Immature natural killer cell (primary cell): ENCODE results near the gene ZNF81. TPM values are rescaled to one million over a fixed set of nuclear protein-coding genes. Genes with fewer than 3 reads are reported as not detected.

Source experiments
- DNase-seq, 3 donors: peaks; one replicate each; pipeline ENCODE4 v3.0.0; 2022; ENCODE audit warnings: mixed read lengths in 1 of 3
- H3K27ac Mint-ChIP-seq, 6 donors: one replicate each; pipeline ENCODE4 v1.8.0; 2020; ENCODE audit warnings: mixed read lengths in 6 of 6, mild to moderate bottlenecking in 5 of 6, inconsistent platforms in 4 of 6, moderate library complexity in 3 of 6
- H3K27me3 Mint-ChIP-seq, 3 donors: one replicate each; pipeline ENCODE4 v1.8.0; 2020 to 2021; ENCODE audit warnings: low read depth in 3 of 3, mild to moderate bottlenecking in 3 of 3, mixed read lengths in 3 of 3, moderate library complexity in 3 of 3, inconsistent platforms in 1 of 3
- H3K36me3 Mint-ChIP-seq, 3 donors: one replicate each; pipeline ENCODE4 v1.8.0; 2020; ENCODE audit warnings: mixed read lengths in 3 of 3, inconsistent platforms in 2 of 3, mild to moderate bottlenecking in 2 of 3
- H3K4me1 Mint-ChIP-seq, 2 donors: one replicate each; pipeline ENCODE4 v1.8.0; 2020; ENCODE audit warnings: inconsistent platforms in 2 of 2, mild to moderate bottlenecking in 2 of 2, mixed read lengths in 2 of 2, moderate library complexity in 1 of 2
- H3K4me3 Mint-ChIP-seq, 5 donors: one replicate each; pipeline ENCODE4 v1.8.0; 2020; ENCODE audit warnings: mild to moderate bottlenecking in 5 of 5, mixed read lengths in 5 of 5, inconsistent platforms in 3 of 5, moderate library complexity in 3 of 5
- H3K9me3 Mint-ChIP-seq, 6 donors: one replicate each; pipeline ENCODE4 v1.8.0; 2020; ENCODE audit warnings: mild to moderate bottlenecking in 6 of 6, mixed read lengths in 6 of 6, inconsistent platforms in 4 of 6, moderate library complexity in 3 of 6
- polyA plus RNA-seq, 3 donors: library from polyadenylated mRNA; unstranded; fragments of 300-500 nt; fragmentation: Illumina TruSeq; gene quantifications; one replicate each; pipeline ENCODE4 v1.2.3, GENCODE V29; 2021

ZNF81 gene
- polyA plus RNA-seq, 3 donors from 2014 or later = 7.0 to 8.6 (median 7.6) TPM

GRCh38 chrX:47859686-47860085, 23.0 kb downstream of the ZNF81 start:
- no peak overlapping the region for H3K27ac Mint-ChIP-seq
- H3K4me3 Mint-ChIP-seq = no peak overlapping the region
- peaks cover 0 to 4% (median 0%) of the 10 kb centered on the region in 3 donors for H3K36me3 Mint-ChIP-seq
- H3K4me1 Mint-ChIP-seq = no peaks in the 10 kb centered on the region
- DNase-seq = no peak
- no peaks in the 10 kb centered on the region for H3K9me3 Mint-ChIP-seq
- H3K27me3 Mint-ChIP-seq = peaks cover 0 to 2% (median 2%) of the 10 kb centered on the region in 3 donors

DNA sequence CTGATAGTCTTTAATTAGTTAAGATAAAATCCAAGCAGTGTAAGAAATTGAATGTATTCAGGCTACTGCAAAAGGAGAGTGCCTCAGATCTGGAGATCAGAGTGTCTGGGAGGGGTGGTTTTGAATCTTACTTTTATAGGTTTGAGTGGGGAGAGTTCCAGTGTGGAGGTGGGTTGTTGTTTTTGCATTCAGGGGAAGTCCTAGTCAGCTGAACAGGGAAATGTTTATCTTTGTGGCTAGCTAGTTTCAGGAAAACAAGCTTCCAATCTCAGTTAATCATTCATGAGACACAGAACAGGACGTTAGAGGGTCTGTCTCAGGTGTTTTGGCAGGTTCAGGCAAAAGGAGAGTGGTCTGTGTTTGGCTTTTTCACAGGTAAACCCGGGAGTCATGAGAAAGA, 26.0 kb downstream of the ZNF81 start:
- H3K9me3 Mint-ChIP-seq = no peaks in the 10 kb centered on the region
- H3K4me3 Mint-ChIP-seq = no peak overlapping the region
- no peaks in the 10 kb centered on the region for H3K4me1 Mint-ChIP-seq
- no peak for DNase-seq
- no peak overlapping the region for H3K27ac Mint-ChIP-seq
- H3K27me3 Mint-ChIP-seq = peaks cover 0 to 4% (median 2%) of the 10 kb centered on the region in 3 donors
- peaks cover 0 to 4% (median 0%) of the 10 kb centered on the region in 3 donors for H3K36me3 Mint-ChIP-seq

DNA sequence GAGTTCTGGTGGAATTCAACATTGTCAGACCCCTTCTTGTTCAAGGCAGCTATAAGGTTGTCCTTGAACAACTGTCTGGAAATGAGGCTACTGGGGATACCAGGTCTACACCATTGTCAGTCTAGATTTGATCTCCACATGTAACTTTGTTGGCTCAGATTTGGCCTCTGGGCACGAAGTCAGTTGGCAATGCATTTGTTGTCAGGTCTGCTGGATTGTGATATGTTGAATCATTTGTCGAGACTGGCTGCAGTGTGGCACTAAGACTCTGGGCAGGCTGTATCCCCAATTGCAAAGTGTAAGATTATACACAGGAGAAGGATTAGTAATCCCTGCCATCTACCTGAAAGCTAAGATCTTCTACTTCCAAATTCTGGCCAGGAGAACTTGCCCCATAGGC, 26.5 kb downstream of the ZNF81 start:
- Mint-ChIP-seq H3K4me3 (no peak overlapping the region), H3K4me1 (no peaks in the 10 kb centered on the region), H3K9me3 (no peaks in the 10 kb centered on the region), H3K36me3 (peaks cover 0 to 5% (median 0%) of the 10 kb centered on the region in 3 donors), H3K27ac (no peak overlapping the region), H3K27me3 (peaks cover 0 to 4% (median 2%) of the 10 kb centered on the region in 3 donors)
- DNase-seq = no peak

DNA sequence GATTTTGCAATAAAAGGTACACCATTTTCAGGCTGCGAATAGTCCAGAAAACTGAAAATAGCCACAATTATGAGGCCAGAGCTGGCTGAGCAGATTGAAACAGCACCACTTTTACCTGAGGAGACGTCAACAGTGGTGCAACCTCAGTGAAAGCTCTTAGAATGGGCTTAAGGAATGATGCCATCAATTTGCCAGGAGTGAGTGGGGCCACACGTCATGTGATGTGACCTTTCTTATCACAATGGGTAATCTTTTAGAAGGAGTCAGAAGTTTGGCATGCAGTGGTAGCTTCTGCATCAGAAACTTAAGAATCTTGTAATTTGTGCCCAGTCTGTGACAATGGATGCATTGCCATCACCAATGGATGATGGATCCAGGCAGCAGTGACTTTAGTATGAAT, 27.6 kb downstream of the ZNF81 start:
- no peaks in the 10 kb centered on the region for H3K9me3 Mint-ChIP-seq

DNA sequence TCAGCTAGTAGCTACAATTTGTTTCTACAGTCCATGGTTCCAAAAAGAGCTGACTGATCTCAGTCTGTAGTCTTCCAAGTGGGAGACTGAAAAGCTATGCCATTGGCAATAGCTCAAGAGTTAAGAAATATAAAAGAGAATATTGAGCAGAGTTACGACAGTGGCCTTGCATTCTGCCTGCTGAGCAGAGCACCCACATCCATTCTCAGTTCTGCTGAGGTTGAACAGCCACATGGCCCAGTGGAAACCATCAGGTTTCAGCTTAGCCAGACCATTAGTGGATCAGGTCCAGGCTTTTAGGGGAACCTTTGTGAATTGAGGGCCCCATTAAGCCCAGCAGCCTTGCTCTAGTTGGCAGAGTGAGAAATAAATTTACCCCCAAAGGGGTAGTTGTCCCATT, 28.1 kb downstream of the ZNF81 start:
- Mint-ChIP-seq H3K4me3 (no peak overlapping the region), H3K36me3 (peaks cover 0 to 5% (median 0%) of the 10 kb centered on the region in 3 donors), H3K27me3 (peaks cover 0 to 4% (median 2%) of the 10 kb centered on the region in 3 donors), H3K4me1 (no peaks in the 10 kb centered on the region), H3K27ac (no peak overlapping the region), H3K9me3 (no peaks in the 10 kb centered on the region)
- no peak for DNase-seq

More for the DNA sequence above, 27.6 kb downstream of the ZNF81 start:
- H3K4me1 Mint-ChIP-seq = no peaks in the 10 kb centered on the region
- peaks cover 0 to 6% (median 0%) of the 10 kb centered on the region in 3 donors for H3K36me3 Mint-ChIP-seq
- no peak for DNase-seq
- H3K27me3 Mint-ChIP-seq = peaks cover 0 to 4% (median 2%) of the 10 kb centered on the region in 3 donors
- H3K4me3 Mint-ChIP-seq = no peak overlapping the region
- no peak overlapping the region for H3K27ac Mint-ChIP-seq

DNA sequence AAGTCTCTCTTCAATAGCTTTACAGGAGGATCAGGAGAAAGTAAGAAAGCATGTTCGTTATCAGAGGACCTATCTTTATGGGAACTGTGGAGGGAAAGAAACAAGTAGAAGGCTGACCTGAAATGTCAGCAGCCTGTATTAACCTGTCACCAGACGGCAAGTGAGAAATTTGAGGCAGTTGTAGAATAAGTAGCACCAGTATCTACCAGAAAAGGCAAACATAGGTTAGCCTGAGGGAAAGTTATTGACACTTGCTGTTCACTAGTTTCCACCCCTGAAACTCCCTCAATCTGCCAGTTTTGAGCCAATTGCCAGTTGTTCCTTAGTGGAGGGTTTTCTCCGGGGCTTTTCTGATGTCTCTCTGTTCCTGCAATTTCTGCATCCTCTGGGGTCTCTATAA, 36.4 kb downstream of the ZNF81 start:
- Mint-ChIP-seq H3K36me3 (peaks cover 22 to 35% (median 26%) of the 10 kb centered on the region in 3 donors), H3K27me3 (peaks cover 0 to 8% (median 1%) of the 10 kb centered on the region in 3 donors), H3K9me3 (peaks cover 0 to 8% (median 3%) of the 10 kb centered on the region in 6 donors), H3K4me1 (peaks cover 0 to 1% of the 10 kb centered on the region in 2 donors), H3K27ac (no peak overlapping the region), H3K4me3 (no peak overlapping the region)
- no peak for DNase-seq

DNA sequence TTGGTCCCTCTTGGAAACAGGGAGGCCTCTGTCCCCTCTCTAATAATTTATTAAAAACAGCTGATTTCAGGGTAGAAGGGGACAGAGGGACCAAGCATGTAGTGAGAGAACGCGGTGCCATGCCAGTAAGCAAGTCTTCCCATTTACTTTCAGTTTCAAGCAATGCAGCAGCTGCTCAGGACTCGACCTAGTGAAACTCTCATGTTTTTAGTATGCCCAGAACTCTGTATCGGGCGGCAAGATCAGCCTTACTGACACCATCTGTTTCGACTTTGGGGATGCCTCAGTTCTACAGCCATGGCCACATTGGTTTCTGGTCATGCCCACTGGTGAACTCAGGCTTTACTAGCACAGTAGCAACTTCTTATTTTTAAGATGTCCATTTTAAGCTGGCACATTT, 40.6 kb downstream of the ZNF81 start:
- Mint-ChIP-seq H3K4me3 (no peak overlapping the region), H3K4me1 (peaks cover 0 to 2% of the 10 kb centered on the region in 2 donors), H3K27me3 (peaks cover 0 to 8% (median 1%) of the 10 kb centered on the region in 3 donors), H3K9me3 (peaks cover 0 to 8% (median 3%) of the 10 kb centered on the region in 6 donors), H3K36me3 (peaks cover 19 to 26% (median 24%) of the 10 kb centered on the region in 3 donors), H3K27ac (no peak overlapping the region)
- no peak for DNase-seq

GRCh38 chrX:47878198-47878597, 41.5 kb downstream of the ZNF81 start:
- peak overlapping the region in 1 of 6 donors; percentile 27 for H3K27ac Mint-ChIP-seq
- peaks cover 0 to 8% (median 3%) of the 10 kb centered on the region in 6 donors for H3K9me3 Mint-ChIP-seq
- H3K27me3 Mint-ChIP-seq = peaks cover 0 to 7% (median 1%) of the 10 kb centered on the region in 3 donors
- H3K36me3 Mint-ChIP-seq = peaks cover 12 to 19% (median 18%) of the 10 kb centered on the region in 3 donors
- peaks cover 0 to 2% of the 10 kb centered on the region in 2 donors for H3K4me1 Mint-ChIP-seq
- H3K4me3 Mint-ChIP-seq = no peak overlapping the region
- DNase-seq = no peak

DNA sequence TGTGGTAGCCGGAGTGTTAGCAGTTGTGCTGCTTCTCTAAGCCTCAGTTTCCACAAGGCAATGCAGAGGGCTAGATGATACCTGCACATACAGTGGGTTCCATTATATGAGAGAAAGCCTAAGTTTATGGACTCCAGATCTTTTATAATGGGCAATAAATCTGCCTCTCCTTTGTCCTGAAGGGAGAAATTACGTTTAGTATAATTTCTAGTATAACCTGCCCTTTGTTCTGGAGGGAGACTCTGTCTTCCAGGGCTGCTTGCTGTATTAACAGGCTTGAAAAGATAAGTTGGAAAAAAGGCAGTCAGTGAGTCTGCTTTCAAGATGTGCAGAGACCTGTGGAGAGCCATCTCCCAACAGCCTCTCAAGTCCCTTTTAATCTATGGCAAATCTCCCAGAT, 42.8 kb downstream of the ZNF81 start:
- no peak for DNase-seq
- no peak overlapping the region for H3K27ac Mint-ChIP-seq
- peaks cover 0 to 2% of the 10 kb centered on the region in 2 donors for H3K4me1 Mint-ChIP-seq
- H3K4me3 Mint-ChIP-seq = no peak overlapping the region
- no peaks in the 10 kb centered on the region for H3K9me3 Mint-ChIP-seq
- H3K36me3 Mint-ChIP-seq = peaks cover 5 to 8% (median 7%) of the 10 kb centered on the region in 3 donors
- H3K27me3 Mint-ChIP-seq = peaks cover 0 to 4% (median 1%) of the 10 kb centered on the region in 3 donors

GRCh38 chrX:47880927-47881326, 44.2 kb downstream of the ZNF81 start:
- no peak for DNase-seq
- H3K27me3 Mint-ChIP-seq = peaks cover 0 to 4% (median 3%) of the 10 kb centered on the region in 3 donors

DNA sequence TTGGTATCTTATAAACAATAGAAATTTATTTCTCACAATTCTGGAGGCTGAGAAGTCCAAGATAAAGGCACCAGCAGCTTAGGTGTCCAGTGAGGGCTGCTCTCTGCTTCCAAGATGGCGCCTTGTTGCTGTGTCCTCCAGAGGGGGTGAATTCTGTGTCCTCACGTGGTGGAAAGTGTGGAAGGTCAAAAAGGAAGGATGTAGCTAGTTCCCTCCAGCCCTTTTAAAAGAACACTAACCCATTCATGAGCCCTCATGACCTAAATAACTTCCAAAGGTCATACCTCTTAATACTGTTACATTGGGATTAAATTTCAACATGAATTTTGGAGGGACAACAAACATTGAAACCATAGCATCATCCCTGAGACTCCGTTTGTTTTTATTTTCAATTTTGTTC, 48.8 kb downstream of the ZNF81 start:
- H3K36me3 Mint-ChIP-seq = peaks cover 4 to 19% (median 4%) of the 10 kb centered on the region in 3 donors
- H3K27me3 Mint-ChIP-seq = peaks cover 0 to 8% (median 3%) of the 10 kb centered on the region in 3 donors
- H3K9me3 Mint-ChIP-seq = no peaks in the 10 kb centered on the region

More at GRCh38 chrX:47880927-47881326, 44.2 kb downstream of the ZNF81 start:
- Mint-ChIP-seq H3K27ac (peak overlapping the region in 2 of 6 donors; percentile 2 to 3), H3K9me3 (no peaks in the 10 kb centered on the region), H3K36me3 (peaks cover 4 to 12% (median 7%) of the 10 kb centered on the region in 3 donors), H3K4me3 (no peak overlapping the region), H3K4me1 (peaks cover 0 to 2% of the 10 kb centered on the region in 2 donors)

DNA sequence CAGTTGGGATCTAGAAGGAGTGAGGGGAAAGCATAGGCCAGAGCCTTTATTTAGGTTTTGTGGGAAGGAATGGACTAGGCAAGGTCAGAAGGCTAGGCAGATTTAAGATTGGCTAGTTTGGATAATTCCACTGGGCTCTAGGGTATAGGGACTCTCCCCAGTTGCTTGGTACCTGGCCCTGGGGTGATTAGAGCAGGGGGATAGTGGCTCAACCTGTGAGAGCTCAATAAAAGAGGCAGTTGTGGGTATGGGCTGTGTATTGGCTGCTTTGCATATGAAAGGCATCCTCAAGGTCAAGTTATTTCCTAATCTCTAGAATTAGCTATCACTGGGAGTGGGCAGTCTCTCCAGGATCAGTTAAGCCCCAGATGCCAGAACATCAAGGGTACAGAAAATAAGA, 61.3 kb downstream of the ZNF81 start:
- no peaks in the 10 kb centered on the region for H3K4me1 Mint-ChIP-seq
- peaks cover 0 to 7% (median 2%) of the 10 kb centered on the region in 3 donors for H3K27me3 Mint-ChIP-seq
- no peak overlapping the region for H3K27ac Mint-ChIP-seq
- no peak overlapping the region for H3K4me3 Mint-ChIP-seq
- H3K9me3 Mint-ChIP-seq = peaks cover 0 to 2% (median 0%) of the 10 kb centered on the region in 6 donors
- DNase-seq = no peak
- H3K36me3 Mint-ChIP-seq = peaks cover 0 to 16% (median 11%) of the 10 kb centered on the region in 3 donors

More for the DNA sequence above, 48.8 kb downstream of the ZNF81 start:
- H3K4me3 Mint-ChIP-seq = no peak overlapping the region
- DNase-seq = no peak
- H3K27ac Mint-ChIP-seq = no peak overlapping the region
- no peaks in the 10 kb centered on the region for H3K4me1 Mint-ChIP-seq

DNA sequence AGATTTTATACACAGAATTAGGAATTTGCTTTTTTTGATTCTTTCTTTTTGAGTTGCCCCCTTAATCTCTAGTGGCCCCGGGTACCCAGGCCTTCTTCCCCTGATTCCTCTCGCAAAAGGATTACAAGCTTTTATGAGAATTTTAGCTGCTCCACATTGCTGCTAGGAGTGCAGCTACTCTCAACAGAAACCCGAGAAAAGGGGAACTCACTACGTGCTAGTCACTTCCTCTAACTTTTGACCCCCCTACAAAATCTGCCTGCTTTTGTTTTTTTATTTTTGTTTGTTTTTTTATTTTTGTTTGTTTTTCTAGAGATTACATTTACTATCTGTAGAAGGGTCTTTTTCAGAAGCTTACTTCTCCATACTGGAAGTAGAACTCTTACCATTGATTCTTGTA, 64.1 kb downstream of the ZNF81 start:
- no peak for DNase-seq
- H3K27ac Mint-ChIP-seq = no peak overlapping the region
- no peak overlapping the region for H3K4me3 Mint-ChIP-seq
- peaks cover 0 to 6% (median 5%) of the 10 kb centered on the region in 3 donors for H3K36me3 Mint-ChIP-seq
- H3K27me3 Mint-ChIP-seq = peaks cover 0 to 7% (median 2%) of the 10 kb centered on the region in 3 donors
- H3K9me3 Mint-ChIP-seq = peaks cover 0 to 2% (median 0%) of the 10 kb centered on the region in 6 donors
- no peaks in the 10 kb centered on the region for H3K4me1 Mint-ChIP-seq

DNA sequence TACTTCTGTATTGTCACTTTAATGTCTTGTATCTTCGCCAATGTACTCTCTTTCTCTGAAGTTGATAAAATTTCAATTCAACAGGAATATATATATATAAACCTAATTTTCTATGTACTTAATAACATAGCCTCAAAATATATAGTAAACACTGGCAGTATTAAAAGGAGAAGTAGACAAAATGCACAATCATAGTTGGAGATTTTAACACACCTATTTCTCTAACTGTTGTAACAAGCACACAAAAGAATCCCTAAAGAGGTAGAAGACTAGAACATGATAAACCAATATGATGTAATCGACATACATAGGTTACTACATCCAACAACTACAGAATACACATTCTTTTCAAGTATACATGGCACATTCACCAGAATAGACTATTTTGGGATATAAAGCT, 65.5 kb downstream of the ZNF81 start:
- no peak for DNase-seq
- Mint-ChIP-seq H3K36me3 (no peaks in the 10 kb centered on the region), H3K4me1 (no peaks in the 10 kb centered on the region), H3K9me3 (peaks cover 0 to 2% (median 0%) of the 10 kb centered on the region in 6 donors), H3K27me3 (peaks cover 0 to 4% (median 2%) of the 10 kb centered on the region in 3 donors), H3K27ac (no peak overlapping the region), H3K4me3 (no peak overlapping the region)
